Activated CD8-positive, alpha-beta memory T cell treated with anti-CD3 and anti-CD28 coated beads, Interleukin-2, amount 10 ng/mL, durations not matched to agents 7 days and 5 days (primary cell): ENCODE measurements around the gene BMP2K. TPM values are rescaled to one million over a fixed set of nuclear protein-coding genes. Genes with fewer than 3 reads are reported as not detected.
"Not testable (repeated sequence)": the region's sequence is repeated elsewhere in the genome, so short reads cannot be mapped to it uniquely, and the experiment has no call there.

ENCODE experiments used
- ATAC-seq: fragments of 150-1000 bp; cut with Tn5 transposase; one replicate; pipeline ENCODE4 v1.10.0; 2021; ENCODE audit warnings: moderate library complexity
- CTCF ChIA-PET: fragments of 350-600 bp; sonication (Branson Sonifier 250); formaldehyde crosslinking; loops from one replicate; lab custom pipeline; 2021; ENCODE audit warnings: antibody characterized with exemption; lab: Charles Lee
- DNase-seq: peaks from one replicate; pipeline ENCODE4 v3.0.0-alpha.2; 2020
- H3K27ac Mint-ChIP-seq: one replicate; pipeline ENCODE4 v1.8.0; 2021; ENCODE audit warnings: mild to moderate bottlenecking, mixed read lengths
- H3K27me3 Mint-ChIP-seq: one replicate; pipeline ENCODE4 v1.8.0; 2021; ENCODE audit warnings: mixed read lengths
- H3K36me3 Mint-ChIP-seq: one replicate; pipeline ENCODE4 v1.8.0; 2021; ENCODE audit warnings: mild to moderate bottlenecking, mixed read lengths
- H3K4me1 Mint-ChIP-seq: one replicate; pipeline ENCODE4 v1.8.0; 2021; ENCODE audit warnings: mixed read lengths
- H3K4me3 Mint-ChIP-seq: one replicate; pipeline ENCODE4 v1.8.0; 2021; ENCODE audit warnings: mild to moderate bottlenecking, moderate library complexity, mixed read lengths
- H3K9me3 Mint-ChIP-seq: one replicate; pipeline ENCODE4 v1.8.0; 2022; ENCODE audit warnings: low read depth, mixed read lengths
- total RNA-seq, 2 experiments: library from RNA; stranded (reverse); gene quantifications; one replicate each; pipeline ENCODE4 v1.2.3, GENCODE V29; 2021

The BMP2K gene
- total RNA-seq, 2 experiments from 2014 or later: 17.8 to 30.5 TPM

- H3K36me3 Mint-ChIP-seq: peaks cover 24% of the 10 kb centered on the region
- DNase-seq: no peak
- H3K27me3 Mint-ChIP-seq: no peaks in the 10 kb centered on the region
- peaks cover 12% of the 10 kb centered on the region for H3K9me3 Mint-ChIP-seq
- CTCF ChIA-PET: no interaction called here
- ATAC-seq: no peak
- no peak overlapping the region for H3K4me3 Mint-ChIP-seq
- no peaks in the 10 kb centered on the region for H3K4me1 Mint-ChIP-seq
- H3K27ac Mint-ChIP-seq: no peak overlapping the region
Observed at GRCh38 chr4:78809928-78810835, 34.0 kb downstream of the BMP2K start.

- Mint-ChIP-seq H3K27me3 (no peaks in the 10 kb centered on the region), H3K4me3 (no peak overlapping the region), H3K27ac (no peak overlapping the region), H3K9me3 (peaks cover 11% of the 10 kb centered on the region), H3K4me1 (no peaks in the 10 kb centered on the region), H3K36me3 (peaks cover 22% of the 10 kb centered on the region)
- CTCF ChIA-PET: no interaction called here
- no peak for DNase-seq
- no peak for ATAC-seq
Observed at GRCh38 chr4:78811034-78811433, 34.9 kb downstream of the BMP2K start.

- Mint-ChIP-seq H3K36me3 (peaks cover 4% of the 10 kb centered on the region), H3K4me1 (no peaks in the 10 kb centered on the region), H3K27me3 (no peaks in the 10 kb centered on the region), H3K9me3 (peaks cover under 1% of the 10 kb centered on the region), H3K4me3 (no peak overlapping the region), H3K27ac (no peak overlapping the region)
- DNase-seq (no peak), ATAC-seq (no peak)
- CTCF ChIA-PET: interaction anchor here (0.7 kb wide), 1 partner anchor 1647 kb away, joined by 3 read pairs; no protein-coding TSS in a partner anchor
Observed at GRCh38 chr4:78818530-78819079, 42.5 kb downstream of the BMP2K start.

GRCh38 chr4:78824001-78824400, 47.9 kb downstream of the BMP2K start:
- Mint-ChIP-seq H3K4me3 (no peak overlapping the region), H3K27me3 (no peaks in the 10 kb centered on the region), H3K27ac (no peak overlapping the region), H3K4me1 (no peaks in the 10 kb centered on the region), H3K36me3 (peaks cover 10% of the 10 kb centered on the region), H3K9me3 (no peaks in the 10 kb centered on the region)
- no peak for ATAC-seq
- CTCF ChIA-PET: no interaction called here
- DNase-seq: no peak

GRCh38 chr4:78827191-78827590, 51.0 kb downstream of the BMP2K start:
- H3K36me3 Mint-ChIP-seq: peaks cover 20% of the 10 kb centered on the region
- CTCF ChIA-PET: no interaction called here
- no peaks in the 10 kb centered on the region for H3K9me3 Mint-ChIP-seq
- ATAC-seq (no peak), DNase-seq (no peak)
- no peaks in the 10 kb centered on the region for H3K4me1 Mint-ChIP-seq
- no peak overlapping the region for H3K4me3 Mint-ChIP-seq
- H3K27me3 Mint-ChIP-seq: no peaks in the 10 kb centered on the region
- no peak overlapping the region for H3K27ac Mint-ChIP-seq

GRCh38 chr4:78829296-78829695, 53.1 kb downstream of the BMP2K start:
- H3K4me1 Mint-ChIP-seq: no peaks in the 10 kb centered on the region
- H3K27me3 Mint-ChIP-seq: no peaks in the 10 kb centered on the region
- peaks cover 20% of the 10 kb centered on the region for H3K36me3 Mint-ChIP-seq
- no peak overlapping the region for H3K4me3 Mint-ChIP-seq
- no peak for ATAC-seq
- H3K9me3 Mint-ChIP-seq: no peaks in the 10 kb centered on the region
- DNase-seq: no peak
- no peak overlapping the region for H3K27ac Mint-ChIP-seq
- CTCF ChIA-PET: interaction anchor here (0.6 kb wide), 1 partner anchor 15 kb away, joined by 3 read pairs; no protein-coding TSS in a partner anchor

- H3K27ac Mint-ChIP-seq, H3K9me3 Mint-ChIP-seq, DNase-seq, ATAC-seq, H3K27me3 Mint-ChIP-seq, CTCF ChIA-PET, H3K4me1 Mint-ChIP-seq, H3K4me3 Mint-ChIP-seq: not testable (repeated sequence)
- H3K36me3 Mint-ChIP-seq: peaks cover 26% of the 10 kb centered on the region
Observed at GRCh38 chr4:78839676-78840075, 63.5 kb downstream of the BMP2K start.

- H3K27me3 Mint-ChIP-seq, H3K4me3 Mint-ChIP-seq, ATAC-seq, CTCF ChIA-PET, H3K9me3 Mint-ChIP-seq, H3K4me1 Mint-ChIP-seq, DNase-seq, H3K27ac Mint-ChIP-seq: not testable (repeated sequence)
- peaks cover 26% of the 10 kb centered on the region for H3K36me3 Mint-ChIP-seq
Observed at GRCh38 chr4:78840286-78840685, 64.1 kb downstream of the BMP2K start.

GRCh38 chr4:78845472-78845871, 69.3 kb downstream of the BMP2K start:
- no peak overlapping the region for H3K4me3 Mint-ChIP-seq
- no peak for DNase-seq
- no peaks in the 10 kb centered on the region for H3K27me3 Mint-ChIP-seq
- H3K36me3 Mint-ChIP-seq: peaks cover 9% of the 10 kb centered on the region
- no peak for ATAC-seq
- CTCF ChIA-PET: no interaction called here
- H3K9me3 Mint-ChIP-seq: no peaks in the 10 kb centered on the region
- no peaks in the 10 kb centered on the region for H3K4me1 Mint-ChIP-seq
- H3K27ac Mint-ChIP-seq: no peak overlapping the region

GRCh38 chr4:78846258-78846657, 70.1 kb downstream of the BMP2K start:
- Mint-ChIP-seq H3K36me3 (peaks cover 9% of the 10 kb centered on the region), H3K27ac (no peak overlapping the region), H3K9me3 (no peaks in the 10 kb centered on the region), H3K27me3 (no peaks in the 10 kb centered on the region), H3K4me3 (no peak overlapping the region), H3K4me1 (no peaks in the 10 kb centered on the region)
- DNase-seq (no peak), ATAC-seq (no peak)
- CTCF ChIA-PET: no interaction called here

- no peak overlapping the region for H3K4me3 Mint-ChIP-seq
- H3K27ac Mint-ChIP-seq: no peak overlapping the region
- CTCF ChIA-PET: interaction anchor here (1.0 to 2.3 kb wide), 2 partner anchors 248 to 252 kb away, joined by 5 to 21 read pairs; no protein-coding TSS in a partner anchor
- H3K36me3 Mint-ChIP-seq: peaks cover 3% of the 10 kb centered on the region
- peaks cover 4% of the 10 kb centered on the region for H3K4me1 Mint-ChIP-seq
- no peaks in the 10 kb centered on the region for H3K27me3 Mint-ChIP-seq
- H3K9me3 Mint-ChIP-seq: no peaks in the 10 kb centered on the region
- ATAC-seq: no peak
- DNase-seq: no peak
Observed at GRCh38 chr4:78862314-78862737, 86.2 kb downstream of the BMP2K start.

- H3K36me3 Mint-ChIP-seq: peaks cover 5% of the 10 kb centered on the region
- no peaks in the 10 kb centered on the region for H3K9me3 Mint-ChIP-seq
- CTCF ChIA-PET: interaction anchor here (1.0 to 2.3 kb wide), 2 partner anchors 249 to 253 kb away, joined by 5 to 21 read pairs; no protein-coding TSS in a partner anchor
- ATAC-seq (no peak), DNase-seq (no peak)
- H3K27ac Mint-ChIP-seq: no peak overlapping the region
- H3K27me3 Mint-ChIP-seq: no peaks in the 10 kb centered on the region
- peaks cover 4% of the 10 kb centered on the region for H3K4me1 Mint-ChIP-seq
- H3K4me3 Mint-ChIP-seq: no peak overlapping the region
Observed at GRCh38 chr4:78863254-78863869, 87.2 kb downstream of the BMP2K start.

GRCh38 chr4:78863991-78864390, 87.8 kb downstream of the BMP2K start:
- peaks cover 6% of the 10 kb centered on the region for H3K36me3 Mint-ChIP-seq
- no peaks in the 10 kb centered on the region for H3K27me3 Mint-ChIP-seq
- H3K9me3 Mint-ChIP-seq: no peaks in the 10 kb centered on the region
- no peak overlapping the region for H3K27ac Mint-ChIP-seq
- DNase-seq (no peak), ATAC-seq (no peak)
- H3K4me1 Mint-ChIP-seq: peaks cover 4% of the 10 kb centered on the region
- no peak overlapping the region for H3K4me3 Mint-ChIP-seq
- CTCF ChIA-PET: interaction anchor here (0.8 to 2.3 kb wide), 3 partner anchors 105 to 255 kb away, joined by 3 to 21 read pairs (median 4); no protein-coding TSS in a partner anchor
